ENCODE measurements around the gene HNF1B.

- TF ChIP-seq SP1 (IDR thresholded peaks at IDR 0.05) (no peak), SUZ12 (IDR thresholded peaks at IDR 0.05) (no peak), CTBP1 (IDR thresholded peaks at IDR 0.05; ENCODE audit: borderline replicate concordance) (no peak), LEF1 (IDR thresholded peaks at IDR 0.05; ENCODE audit: borderline replicate concordance) (no peak), BHLHE40 (IDR thresholded peaks at IDR 0.05; ENCODE audit: borderline replicate concordance) (no peak), ELF4 (IDR thresholded peaks at IDR 0.05) (no peak), FOXM1 (IDR thresholded peaks at IDR 0.05; ENCODE audit: borderline replicate concordance) (no peak), NFRKB (IDR thresholded peaks at IDR 0.05) (no peak)
Observed at GRCh38 chr17:37756051-37756450, 11.2 kb upstream of the HNF1B start.

Data from HEK293T (cell line).